Aorta (tissue), 5 donors: ENCODE data around the gene GRK1. TPM values are rescaled to one million over a fixed set of nuclear protein-coding genes. Genes with fewer than 3 reads are reported as not detected.

ENCODE experiments used
- ATAC-seq: fragments of 200-7000 bp; cut with Tn5 transposase; one replicate; pipeline ENCODE4 v1.9.1; 2022; ENCODE audit warnings: moderate library complexity; ENCODE audit not compliant: low FRiP score
- DNase-seq, 2 donors: peaks; one replicate each; pipeline ENCODE4 v3.0.0-alpha.2; 2020
- H3K27ac ChIP-seq, 2 donors: one replicate each; pipeline ENCODE4 v1.5.1; 2013; ENCODE audit warnings: low read length in 2 of 2, mild to moderate bottlenecking in 2 of 2, moderate library complexity in 2 of 2, control low read depth in 1 of 2, inconsistent platforms in 1 of 2, low read depth in 1 of 2
- H3K27me3 ChIP-seq, 2 donors: one replicate each; pipeline ENCODE4 v1.6.1; 2013; ENCODE audit warnings: control low read depth in 1 of 2, low read length in 1 of 2, mild to moderate bottlenecking in 1 of 2, moderate library complexity in 1 of 2; ENCODE audit not compliant: insufficient read depth in 2 of 2, control insufficient read depth in 1 of 2
- H3K36me3 ChIP-seq, 2 donors: one replicate each; pipeline ENCODE4 v1.6.1; 2013; ENCODE audit warnings: control low read depth in 1 of 2, low read length in 1 of 2, mild to moderate bottlenecking in 1 of 2; ENCODE audit not compliant: insufficient read depth in 2 of 2, control insufficient read depth in 1 of 2
- H3K4me1 ChIP-seq, 2 donors: one replicate each; pipeline ENCODE4 v1.6.1; 2013; ENCODE audit warnings: low read length in 2 of 2, control low read depth in 1 of 2, mild to moderate bottlenecking in 1 of 2, moderate library complexity in 1 of 2; ENCODE audit not compliant: insufficient read depth in 2 of 2, control insufficient read depth in 1 of 2
- H3K4me3 ChIP-seq, 2 donors: one replicate each; pipeline ENCODE4 v1.5.1; 2013; ENCODE audit warnings: low read length in 2 of 2, control low read depth in 1 of 2, mild to moderate bottlenecking in 1 of 2
- H3K9me3 ChIP-seq: one replicate; pipeline ENCODE4 v1.6.1; 2013; ENCODE audit warnings: mild to moderate bottlenecking, low read length; ENCODE audit not compliant: control insufficient read depth
- WGBS, 2 donors: extraction: QIAGEN DNeasy Blood & Tissue Kit; methylation state at CpG; one replicate each; pipeline ENCODE4 v1.1.7; 2013; 5-methylcytosine and 5-hydroxymethylcytosine counted together
- intact Hi-C, 2 donors: fragments of 100-400 bp; cut with DNase I; formaldehyde crosslinking; loops; one replicate each; pipeline versions ENCODE4 v1.14.2 to v1.15.0; 2022
- polyA plus RNA-seq, 2 donors: library from polyadenylated mRNA; stranded (reverse); fragments of 200-250 nt; gene quantifications; one replicate each; pipeline ENCODE4 v1.2.3, GENCODE V29; 2013
- total RNA-seq, 2 donors: library from RNA; stranded (reverse); fragmentation: NEBNext Ultra II Directional; extraction: Animal tissue kit (Norgen Biotek cat#: 25700); gene quantifications; one replicate each; pipeline ENCODE4 v1.2.1, GENCODE V29; 2021
- donor health status: healthy with polysubstance abuse.
- donor health status: Bipolar disorder and iron deficiency.
- donor health status: DM: no; HTN: no; CAD: no.
- donor health status: DM: no; HTN: no; CAD: no.
- donor health status: DM: yes; HTN: yes; CAD: no.

Gene GRK1
- total and polyA plus RNA-seq, 4 donors, result 0.10 TPM; not detected in 3

DNA sequence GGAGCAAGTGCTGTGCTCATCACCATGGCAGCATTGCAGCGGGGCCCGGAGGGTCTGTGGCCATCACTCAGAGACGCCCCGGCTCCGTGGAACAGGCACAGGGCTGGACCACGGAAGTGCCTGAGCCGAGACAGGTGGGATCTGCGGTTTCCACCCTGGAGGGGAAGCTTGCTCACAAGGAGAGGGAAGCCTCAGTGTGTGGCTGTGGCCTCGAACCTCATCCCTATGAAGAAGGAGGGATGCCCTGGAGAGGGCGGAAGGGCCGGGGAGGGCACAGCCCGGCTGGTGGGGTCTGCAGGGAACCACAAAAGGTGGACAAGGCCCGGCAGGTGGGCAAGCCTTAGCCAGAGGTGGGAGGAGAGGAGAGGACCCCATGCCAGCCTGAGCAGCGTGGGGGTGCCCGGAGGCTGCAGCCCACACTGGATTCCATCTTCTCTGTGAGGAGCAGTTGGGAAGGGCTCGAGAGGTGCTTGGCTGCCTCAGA is 61.6 kb downstream of the GRK1 start:
- Histone ChIP-seq H3K27me3 (no peaks in the 10 kb centered on the region), H3K4me3 (no peak overlapping the region), H3K4me1 (no peaks in the 10 kb centered on the region), H3K36me3 (no peaks in the 10 kb centered on the region), H3K9me3 (no peaks in the 10 kb centered on the region), H3K27ac (no peak overlapping the region)
- 92 to 93% methylated on average over 16 of the region's 16 CpGs for WGBS, 2 donors
- ATAC-seq, result no peak
- intact Hi-C loops, result no loop called here
- DNase-seq, result peak; percentile 49 to 62

DNA sequence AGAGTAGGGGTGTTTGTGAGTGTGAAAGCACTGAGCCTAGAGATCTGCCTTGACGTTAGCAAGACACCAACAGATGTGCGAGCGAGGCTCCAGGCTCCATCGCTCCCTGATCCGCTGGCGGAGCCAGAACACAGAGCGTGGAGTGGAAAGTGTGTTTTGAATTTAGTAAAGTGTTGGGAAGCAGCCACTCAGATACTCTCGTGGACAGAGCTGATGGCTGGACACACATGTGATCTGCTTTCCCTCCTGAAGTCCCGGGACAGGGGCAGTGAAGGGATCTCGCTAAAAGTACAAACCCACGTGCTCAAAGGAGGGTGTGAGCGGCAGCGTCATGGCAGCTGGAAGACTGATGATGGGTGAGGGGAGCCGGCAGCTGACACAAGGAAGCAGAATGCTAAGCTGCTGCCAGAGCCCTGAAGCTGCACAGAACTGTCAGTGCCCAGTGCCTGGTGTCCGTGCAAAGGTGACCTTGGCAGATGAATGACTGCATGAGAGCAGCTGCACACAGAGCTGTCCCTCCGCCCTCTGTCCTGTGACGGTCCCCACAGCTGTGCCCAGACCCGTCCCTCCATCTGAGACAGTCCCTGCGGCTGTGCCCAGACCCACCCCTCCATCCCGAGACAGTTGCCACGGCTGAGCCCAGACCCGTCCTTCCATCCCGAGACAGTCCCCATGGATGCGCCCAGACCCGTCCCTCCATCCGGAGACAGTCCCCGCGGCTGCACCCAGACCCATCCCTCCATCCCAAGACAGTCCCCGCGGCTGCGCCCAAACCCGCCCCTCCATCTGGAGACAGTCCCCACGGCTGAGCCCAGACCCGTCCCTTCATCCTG is 62.4 kb downstream of the GRK1 start:
- 36 to 61% methylated on average over 32 to 34 of the region's 34 CpGs for WGBS, 2 donors
- no peaks in the 10 kb centered on the region for H3K9me3 ChIP-seq
- intact Hi-C loops, result no loop called here

DNA sequence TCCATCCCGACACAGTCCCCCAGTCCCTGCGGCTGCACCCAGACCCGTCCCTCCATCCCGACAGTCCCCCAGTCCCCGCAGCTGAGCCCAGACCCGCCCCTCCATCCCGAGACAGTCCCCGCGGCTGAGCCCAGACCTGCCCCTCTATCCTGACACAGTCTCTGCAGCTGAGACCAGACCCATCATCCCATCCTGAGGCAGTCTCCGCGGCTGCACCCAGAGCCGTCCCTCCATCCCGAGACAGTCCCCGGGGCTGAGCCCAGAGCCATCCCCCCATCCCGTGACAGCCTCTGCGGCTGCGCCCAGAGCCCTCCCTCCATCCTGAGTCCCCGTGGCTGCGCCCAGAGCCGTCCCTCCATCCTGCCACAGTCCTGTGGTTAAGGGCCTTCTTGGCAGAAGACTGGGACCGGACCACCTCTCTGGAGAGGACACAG is 63.3 kb downstream of the GRK1 start:
- DNase-seq (peak; percentile 41 to 60), ATAC-seq (no peak)
- Histone ChIP-seq H3K4me1 (no peaks in the 10 kb centered on the region), H3K9me3 (no peaks in the 10 kb centered on the region), H3K4me3 (no peak overlapping the region), H3K36me3 (no peaks in the 10 kb centered on the region), H3K27ac (no peak overlapping the region), H3K27me3 (no peaks in the 10 kb centered on the region)
- intact Hi-C loops, result no loop called here
- 33 to 65% methylated on average over 21 of the region's 21 CpGs for whole genome bisulfite sequencing, 2 donors

More for the DNA sequence above, 62.4 kb downstream of the GRK1 start:
- H3K4me3 ChIP-seq, result no peak overlapping the region
- DNase-seq (peak; percentile 45 to 49), ATAC-seq (no peak)
- no peak overlapping the region for H3K27ac ChIP-seq
- H3K27me3 ChIP-seq, result no peaks in the 10 kb centered on the region
- no peaks in the 10 kb centered on the region for H3K4me1 ChIP-seq
- H3K36me3 ChIP-seq, result no peaks in the 10 kb centered on the region

- no peak overlapping the region for H3K27ac ChIP-seq
- intact Hi-C loops, result no loop called here
- no peaks in the 10 kb centered on the region for H3K36me3 ChIP-seq
- H3K27me3 ChIP-seq, result no peaks in the 10 kb centered on the region
- no peak overlapping the region for H3K4me3 ChIP-seq
- no peaks in the 10 kb centered on the region for H3K9me3 ChIP-seq
- DNase-seq (peak in 1 of 2 donors; percentile 26), ATAC-seq (no peak)
- H3K4me1 ChIP-seq, result no peaks in the 10 kb centered on the region
- WGBS, 2 donors, result 98 to 99% methylated on average over 4 of the region's 4 CpGs
Observed at GRCh38 chr13:113730831-113731191, 63.8 kb downstream of the GRK1 start.

DNA sequence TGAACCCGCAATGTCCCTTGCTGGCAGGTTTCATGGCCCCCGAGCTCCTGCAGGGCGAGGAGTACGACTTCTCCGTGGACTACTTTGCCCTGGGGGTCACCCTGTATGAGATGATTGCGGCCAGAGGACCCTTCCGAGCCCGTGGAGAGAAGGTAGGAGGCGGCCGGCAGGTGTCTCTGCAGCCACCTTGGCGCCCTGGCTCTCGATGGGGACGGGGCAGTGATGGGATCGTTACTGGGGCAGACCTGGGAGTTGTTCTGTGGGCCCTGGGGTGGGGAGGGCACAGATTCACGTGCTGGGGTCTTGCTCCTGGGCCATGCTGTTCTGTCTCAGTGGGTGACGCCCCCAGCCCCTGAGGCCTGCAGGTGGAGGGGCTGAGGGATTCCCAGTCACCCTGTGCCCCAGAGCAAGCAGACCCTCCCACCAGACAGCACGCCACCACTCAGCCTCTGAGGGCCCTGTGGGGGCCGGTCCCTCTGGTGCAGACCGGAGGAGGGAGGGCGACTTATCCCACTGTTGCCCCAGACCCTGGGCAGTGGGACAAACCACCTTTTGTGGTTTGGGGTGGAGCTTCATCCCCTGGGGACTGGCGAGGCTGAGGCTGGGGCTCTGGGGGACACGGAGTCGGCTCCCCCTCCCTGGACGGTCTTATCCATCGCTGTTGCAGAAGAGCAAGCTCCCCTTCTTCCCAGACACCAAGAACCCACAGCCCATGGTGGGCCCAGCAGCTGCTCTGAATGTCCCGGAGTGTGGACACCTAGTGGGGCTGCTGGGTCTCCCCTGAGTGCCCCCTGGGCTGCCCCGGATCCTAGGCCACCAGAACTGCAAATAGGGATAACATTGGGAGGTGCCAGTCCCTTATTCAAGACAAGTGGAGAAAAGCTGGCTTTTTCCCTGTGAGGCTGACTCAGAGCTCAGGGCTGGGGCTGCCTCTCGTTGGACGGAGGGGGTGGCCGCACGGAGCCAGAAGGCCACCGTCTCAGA is 64.5 kb downstream of the GRK1 start:
- ATAC-seq, result peak; percentile 2
- no peaks in the 10 kb centered on the region for H3K27me3 ChIP-seq
- DNase-seq, result peak; percentile 41 to 59
- no peaks in the 10 kb centered on the region for H3K4me1 ChIP-seq
- H3K36me3 ChIP-seq, result no peaks in the 10 kb centered on the region
- H3K4me3 ChIP-seq, result no peak overlapping the region
- intact Hi-C loops, result no loop called here
- 78 to 86% methylated on average over 31 to 32 of the region's 32 CpGs for WGBS, 2 donors
- no peak overlapping the region for H3K27ac ChIP-seq
- no peaks in the 10 kb centered on the region for H3K9me3 ChIP-seq

DNA sequence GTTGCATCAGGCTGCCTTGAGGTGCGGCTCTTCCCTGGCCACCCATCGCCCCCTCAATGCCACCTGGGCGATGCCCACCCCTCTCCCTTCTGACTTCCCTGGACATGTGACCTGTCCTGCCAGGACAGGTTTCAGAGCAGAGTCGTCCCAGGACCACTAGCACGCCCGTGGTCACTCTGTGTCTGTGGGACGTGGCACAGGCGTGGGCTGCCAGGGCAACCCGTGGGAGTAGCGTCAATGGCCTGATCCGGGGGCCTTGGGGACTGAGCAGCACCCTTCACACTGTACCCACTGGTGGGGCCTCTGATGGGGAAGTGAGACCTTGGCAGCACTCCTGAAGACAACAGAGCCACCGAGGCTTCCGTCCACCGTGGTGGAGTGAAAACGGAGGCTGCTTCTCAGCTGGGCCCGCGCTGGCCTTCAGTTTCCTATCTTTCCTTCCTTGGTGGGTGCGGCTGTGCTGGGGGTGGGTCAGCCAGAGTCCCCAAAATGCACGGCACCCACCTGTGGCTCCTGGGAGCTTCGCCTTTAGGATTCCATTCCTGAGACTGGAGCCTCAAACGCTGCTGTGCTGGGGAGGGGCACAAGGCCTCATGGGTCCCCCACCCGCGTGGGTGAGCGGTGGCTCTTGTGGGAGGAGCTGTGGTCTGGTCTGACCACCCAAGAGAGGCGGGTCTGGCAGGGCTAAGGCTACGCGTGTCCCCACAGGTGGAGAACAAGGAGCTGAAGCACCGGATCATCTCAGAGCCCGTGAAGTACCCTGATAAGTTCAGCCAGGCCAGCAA is 65.3 kb downstream of the GRK1 start:
- no peak overlapping the region for H3K27ac ChIP-seq
- H3K36me3 ChIP-seq, result no peaks in the 10 kb centered on the region
- no peak overlapping the region for H3K4me3 ChIP-seq
- no peaks in the 10 kb centered on the region for H3K9me3 ChIP-seq
- no peaks in the 10 kb centered on the region for H3K4me1 ChIP-seq
- WGBS, 2 donors, result 84 to 85% methylated on average over 29 of the region's 29 CpGs
- ATAC-seq (no peak), DNase-seq (peak; percentile 45 to 62)
- no peaks in the 10 kb centered on the region for H3K27me3 ChIP-seq
- intact Hi-C loops, result no loop called here

DNA sequence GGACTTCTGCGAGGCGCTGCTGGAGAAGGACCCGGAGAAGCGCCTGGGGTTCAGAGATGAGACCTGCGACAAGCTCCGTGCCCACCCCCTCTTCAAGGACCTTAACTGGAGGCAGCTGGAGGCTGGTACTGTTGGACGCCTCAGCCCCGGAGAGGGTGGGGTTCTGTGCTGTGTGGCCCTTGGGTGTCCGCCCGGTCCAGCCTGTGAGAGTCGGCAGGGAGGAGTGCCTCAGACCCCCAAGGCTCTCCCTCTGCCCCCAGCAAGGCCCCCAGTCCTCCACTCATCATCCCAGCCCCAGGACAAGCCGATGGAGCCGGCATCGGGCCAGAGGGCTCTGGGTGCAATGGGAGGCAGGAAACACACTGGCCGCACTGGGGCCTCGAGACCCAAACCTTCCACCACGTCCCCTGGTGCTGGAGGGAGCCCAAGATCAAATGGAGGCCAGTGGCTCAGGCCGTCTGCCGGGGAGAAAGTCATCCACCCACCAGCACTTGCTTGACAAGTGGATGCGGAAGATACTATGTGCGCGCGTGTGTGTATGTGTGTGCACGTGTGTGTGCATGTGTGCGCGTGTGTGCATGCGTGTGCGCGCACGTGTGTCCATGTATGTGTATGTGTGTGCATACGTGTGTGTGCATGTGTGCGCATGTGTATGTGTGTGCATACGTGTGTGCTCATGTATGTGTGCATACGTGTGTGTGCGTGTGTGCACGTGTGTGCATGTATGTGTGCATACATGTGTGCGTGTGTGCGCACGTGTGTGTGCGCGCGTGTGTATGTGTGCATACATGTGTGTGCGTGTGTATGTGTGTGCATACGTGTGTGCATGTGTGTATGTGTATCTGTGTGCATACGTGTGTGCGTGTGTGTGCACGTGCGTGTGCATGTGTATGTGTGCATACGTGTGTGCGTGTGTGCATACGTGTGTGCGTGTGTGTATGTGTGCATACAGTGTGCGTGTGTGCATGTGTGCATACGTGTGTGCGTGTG is 66.2 kb downstream of the GRK1 start:
- Histone ChIP-seq H3K27ac (no peak overlapping the region), H3K36me3 (no peaks in the 10 kb centered on the region), H3K9me3 (no peaks in the 10 kb centered on the region), H3K4me3 (no peak overlapping the region), H3K4me1 (no peaks in the 10 kb centered on the region), H3K27me3 (no peaks in the 10 kb centered on the region)
- DNase-seq (peak; percentile 38 to 62), ATAC-seq (no peak)
- intact Hi-C loops, result no loop called here
- WGBS, 2 donors, result 92 to 93% methylated on average over 55 of the region's 55 CpGs
